CD14-positive monocyte (primary cell): ENCODE data around the gene UNC5A. TPM values are rescaled to one million over a fixed set of nuclear protein-coding genes. Genes with fewer than 3 reads are reported as not detected.

Experiments
- DNase-seq, 3 donors: peaks; one replicate each; pipeline ENCODE4 v3.0.0-alpha.2; 2011 to 2022
- H2AFZ ChIP-seq: 2 replicates; pipeline ENCODE4 v1.6.0; 2012; ENCODE audit warnings: mild to moderate bottlenecking, low read depth, low read length, inconsistent platforms; ENCODE audit not compliant: insufficient read depth, poor library complexity, severe bottlenecking
- H3K27ac ChIP-seq, 2 donors: 1 replicate in 1 of 2; 2 replicates in 1 of 2; pipeline ENCODE4 v1.5.1; 2012 to 2013; ENCODE audit warnings: low read length in 2 of 2, control low read depth in 1 of 2, inconsistent platforms in 1 of 2, low read depth in 1 of 2, mild to moderate bottlenecking in 1 of 2
- H3K27me3 ChIP-seq, 2 donors: one replicate each; pipeline versions ENCODE4 v1.6.0 to v1.6.1; 2011 to 2013; ENCODE audit warnings: low read length in 2 of 2; ENCODE audit not compliant: control insufficient read depth in 2 of 2, insufficient read depth in 2 of 2
- H3K36me3 ChIP-seq, 2 donors: replicated peaks in 1 of 2; 1 replicate in 1 of 2; 2 replicates in 1 of 2; pipeline versions ENCODE4 v1.5.1 to v1.6.1; 2012 to 2013; ENCODE audit warnings: low read length in 2 of 2, control low read depth in 1 of 2, inconsistent platforms in 1 of 2, mild to moderate bottlenecking in 1 of 2; ENCODE audit not compliant: insufficient read depth in 2 of 2, control insufficient read depth in 1 of 2
- H3K4me1 ChIP-seq, 2 donors: 1 replicate in 1 of 2; 2 replicates in 1 of 2; pipeline versions ENCODE4 v1.5.1 to v1.6.1; 2012 to 2013; ENCODE audit warnings: low read length in 2 of 2, control low read depth in 1 of 2, inconsistent platforms in 1 of 2, mild to moderate bottlenecking in 1 of 2, moderate library complexity in 1 of 2; ENCODE audit not compliant: insufficient read depth in 2 of 2, control insufficient read depth in 1 of 2
- H3K4me2 ChIP-seq: replicated peaks from 2 replicates; pipeline ENCODE3; 2012; ENCODE audit warnings: low read length, moderate library complexity, mild to moderate bottlenecking; ENCODE audit not compliant: poor library complexity, severe bottlenecking; ENCODE audit errors: extremely low read depth
- H3K4me3 ChIP-seq, 3 experiments: fragments of 200-600 bp in 1 of 3; sonication (generic) in 1 of 3; replicated peaks in 1 of 3; 1 replicate in 2 of 3; 2 replicates in 1 of 3; pipeline ENCODE4 v1.5.1; 2011 to 2013; ENCODE audit warnings: low read length in 3 of 3, mild to moderate bottlenecking in 3 of 3, control low read depth in 2 of 3, low read depth in 2 of 3, inconsistent platforms in 1 of 3, moderate library complexity in 1 of 3
- H3K79me2 ChIP-seq: 2 replicates; pipeline ENCODE4 v1.6.0; 2012; ENCODE audit warnings: mild to moderate bottlenecking, control low read depth, inconsistent platforms, low read length, moderate library complexity; ENCODE audit not compliant: insufficient read depth
- H3K9ac ChIP-seq: 2 replicates; pipeline ENCODE4 v1.6.0; 2017; ENCODE audit warnings: low read length, mild to moderate bottlenecking; ENCODE audit not compliant: insufficient read depth, poor library complexity, severe bottlenecking
- H3K9me3 ChIP-seq, 2 donors: replicated peaks in 1 of 2; 1 replicate in 1 of 2; 2 replicates in 1 of 2; pipeline versions ENCODE4 v1.5.1 to v1.6.1; 2012 to 2013; ENCODE audit warnings: low read length in 2 of 2, control low read depth in 1 of 2; ENCODE audit not compliant: control insufficient read depth in 1 of 2, insufficient read depth in 1 of 2
- H4K20me1 ChIP-seq: 2 replicates; pipeline ENCODE4 v1.6.0; 2012; ENCODE audit warnings: mild to moderate bottlenecking, low read length, control low read depth, moderate library complexity; ENCODE audit not compliant: insufficient read depth
- H3K27ac Mint-ChIP-seq, 7 donors: one replicate each; pipeline ENCODE4 v1.8.0; 2020; ENCODE audit warnings: mild to moderate bottlenecking in 7 of 7, mixed read lengths in 7 of 7, moderate library complexity in 6 of 7, inconsistent platforms in 2 of 7
- H3K27me3 Mint-ChIP-seq, 3 donors: one replicate each; pipeline ENCODE4 v1.8.0; 2021 to 2022; ENCODE audit warnings: low read depth in 3 of 3, mild to moderate bottlenecking in 3 of 3, mixed read lengths in 3 of 3, moderate library complexity in 3 of 3, inconsistent platforms in 1 of 3
- H3K36me3 Mint-ChIP-seq, 2 donors: one replicate each; pipeline ENCODE4 v1.8.0; 2020; ENCODE audit warnings: mixed read lengths in 2 of 2, inconsistent platforms in 1 of 2, mild to moderate bottlenecking in 1 of 2
- H3K4me1 Mint-ChIP-seq: one replicate; pipeline ENCODE4 v1.8.0; 2020; ENCODE audit warnings: mild to moderate bottlenecking, mixed read lengths
- H3K4me3 Mint-ChIP-seq, 2 donors: one replicate each; pipeline ENCODE4 v1.8.0; 2020; ENCODE audit warnings: mild to moderate bottlenecking in 2 of 2, mixed read lengths in 2 of 2, moderate library complexity in 1 of 2
- H3K9me3 Mint-ChIP-seq, 7 donors: one replicate each; pipeline ENCODE4 v1.8.0; 2020 to 2022; ENCODE audit warnings: mixed read lengths in 7 of 7, mild to moderate bottlenecking in 6 of 7, moderate library complexity in 6 of 7, inconsistent platforms in 2 of 7
- WGBS: methylation state at CpG from one replicate; pipeline ENCODE4 v1.1.5; 2013; ENCODE audit warnings: missing lambda C conversion rate; ENCODE audit not compliant: insufficient coverage; 5-methylcytosine and 5-hydroxymethylcytosine counted together
- intact Hi-C, 2 donors: fragments of 100-400 bp; cut with micrococcal nuclease; formaldehyde crosslinking; loops; one replicate each; pipeline versions ENCODE4 v1.15.0 to v1.15.1; 2023
- polyA plus RNA-seq, 3 donors: library from polyadenylated mRNA; depleted of rRNA in 1 of 3; unstranded in 2 of 3; stranded (reverse) in 1 of 3; fragments of 300-500 nt in 2 of 3; fragments of >200 nt in 1 of 3; fragmentation: Illumina TruSeq in 2 of 3; gene quantifications; 1 replicate in 2 of 3; 2 replicates in 1 of 3; pipeline ENCODE4 v1.2.3, GENCODE V29; 2012 to 2021
- TF ChIP-seq, protein P1 (sequence below): fragments of 200-600 bp; IDR thresholded peaks from one replicate; pipeline ENCODE4 v1.8.0; 2022; ENCODE audit warnings: antibody characterized with exemption, mild to moderate bottlenecking

The UNC5A gene
- polyA plus RNA-seq, 3 donors, result 0.03 to 0.07 TPM; not detected in 1

GRCh38 chr5:176785184-176786145 is 24.9 kb upstream of the UNC5A start:
- WGBS, result 64% methylated on average over 15 of the region's 27 CpGs
- no peak overlapping the region for H3K27ac Mint-ChIP-seq
- H3K27me3 ChIP-seq, result peaks cover 0 to 22% of the 10 kb centered on the region in 2 donors
- no peaks in the 10 kb centered on the region for H3K36me3 ChIP-seq
- H4K20me1 ChIP-seq, result no peaks in the 10 kb centered on the region
- no peaks in the 10 kb centered on the region for H3K9me3 ChIP-seq
- no peaks in the 10 kb centered on the region for H3K4me1 ChIP-seq
- no peaks in the 10 kb centered on the region for H3K79me2 ChIP-seq
- TF ChIP-seq, protein P1, sequence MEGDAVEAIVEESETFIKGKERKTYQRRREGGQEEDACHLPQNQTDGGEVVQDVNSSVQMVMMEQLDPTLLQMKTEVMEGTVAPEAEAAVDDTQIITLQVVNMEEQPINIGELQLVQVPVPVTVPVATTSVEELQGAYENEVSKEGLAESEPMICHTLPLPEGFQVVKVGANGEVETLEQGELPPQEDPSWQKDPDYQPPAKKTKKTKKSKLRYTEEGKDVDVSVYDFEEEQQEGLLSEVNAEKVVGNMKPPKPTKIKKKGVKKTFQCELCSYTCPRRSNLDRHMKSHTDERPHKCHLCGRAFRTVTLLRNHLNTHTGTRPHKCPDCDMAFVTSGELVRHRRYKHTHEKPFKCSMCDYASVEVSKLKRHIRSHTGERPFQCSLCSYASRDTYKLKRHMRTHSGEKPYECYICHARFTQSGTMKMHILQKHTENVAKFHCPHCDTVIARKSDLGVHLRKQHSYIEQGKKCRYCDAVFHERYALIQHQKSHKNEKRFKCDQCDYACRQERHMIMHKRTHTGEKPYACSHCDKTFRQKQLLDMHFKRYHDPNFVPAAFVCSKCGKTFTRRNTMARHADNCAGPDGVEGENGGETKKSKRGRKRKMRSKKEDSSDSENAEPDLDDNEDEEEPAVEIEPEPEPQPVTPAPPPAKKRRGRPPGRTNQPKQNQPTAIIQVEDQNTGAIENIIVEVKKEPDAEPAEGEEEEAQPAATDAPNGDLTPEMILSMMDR, result no peak
- no peak overlapping the region for H3K4me2 ChIP-seq
- H3K27ac ChIP-seq, result no peak overlapping the region
- intact Hi-C loops, result no loop called here
- H3K9me3 Mint-ChIP-seq, result no peaks in the 10 kb centered on the region
- H3K4me1 Mint-ChIP-seq, result no peaks in the 10 kb centered on the region
- no peak for DNase-seq
- no peak overlapping the region for H3K4me3 Mint-ChIP-seq
- H3K36me3 Mint-ChIP-seq, result no peaks in the 10 kb centered on the region
- peaks cover 25 to 57% (median 25%) of the 10 kb centered on the region in 3 donors for H3K27me3 Mint-ChIP-seq
- H3K9ac ChIP-seq, result no peak overlapping the region
- H2AFZ ChIP-seq, result no peak overlapping the region
- no peak overlapping the region for H3K4me3 ChIP-seq

DNA sequence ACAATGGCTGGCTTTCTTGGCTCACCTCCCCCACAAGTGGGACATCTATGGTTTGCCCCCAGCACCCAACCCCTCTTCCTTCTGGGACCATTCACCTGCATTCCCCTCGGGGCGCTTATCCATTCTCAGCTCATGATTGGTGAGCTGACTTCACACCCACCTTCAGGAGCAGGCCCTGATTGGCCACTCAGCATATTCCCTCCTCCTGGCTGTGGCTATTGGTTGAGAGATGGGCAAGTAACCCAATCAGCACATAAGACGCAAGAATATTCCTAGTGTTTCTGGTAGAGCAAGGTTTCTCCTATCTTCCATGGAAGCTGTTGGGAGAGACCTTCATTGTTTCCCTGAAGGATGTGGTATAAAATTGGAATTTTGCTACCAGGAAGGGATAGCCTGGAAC is 22.7 kb upstream of the UNC5A start:
- Mint-ChIP-seq H3K27me3 (peaks cover 24 to 57% (median 29%) of the 10 kb centered on the region in 3 donors), H3K27ac (no peak overlapping the region), H3K9me3 (no peaks in the 10 kb centered on the region), H3K4me3 (no peak overlapping the region), H3K36me3 (no peaks in the 10 kb centered on the region), H3K4me1 (no peaks in the 10 kb centered on the region)
- no peak overlapping the region for H3K9ac ChIP-seq
- H3K36me3 ChIP-seq, result no peaks in the 10 kb centered on the region
- H3K4me3 ChIP-seq, result no peak overlapping the region
- no peak for DNase-seq
- intact Hi-C loops, result no loop called here
- H3K4me1 ChIP-seq, result no peaks in the 10 kb centered on the region
- H3K79me2 ChIP-seq, result no peaks in the 10 kb centered on the region
- WGBS, result 80% methylated on average over 2 of the region's 3 CpGs
- TF ChIP-seq, protein P1, result no peak
- no peaks in the 10 kb centered on the region for H3K9me3 ChIP-seq
- no peak overlapping the region for H3K4me2 ChIP-seq
- H3K27me3 ChIP-seq, result peaks cover 0 to 25% of the 10 kb centered on the region in 2 donors
- H4K20me1 ChIP-seq, result no peaks in the 10 kb centered on the region
- H3K27ac ChIP-seq, result no peak overlapping the region
- H2AFZ ChIP-seq, result no peak overlapping the region
